ENCODE results near the gene GSTO2.

DNA sequence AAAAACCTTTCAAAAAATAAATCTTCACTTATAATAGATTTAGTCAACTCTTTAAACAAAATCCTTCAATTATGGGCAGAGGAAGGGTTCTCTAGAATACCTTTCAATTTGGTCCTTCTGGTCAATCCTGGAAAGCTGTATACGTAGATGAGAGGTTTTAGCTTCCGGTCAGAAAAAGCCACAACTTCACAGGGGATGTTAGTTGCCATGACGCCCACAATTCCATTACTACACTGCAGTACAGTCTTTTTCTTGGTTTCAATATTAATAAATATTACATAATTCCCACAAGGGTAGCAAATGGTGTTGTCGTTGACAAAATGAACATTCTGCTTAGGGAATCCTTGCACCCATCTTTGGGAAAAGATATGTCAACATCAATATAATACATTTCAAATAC lies 38.5 kb upstream of the GSTO2 start:
- TF ChIP-seq, protein P1, sequence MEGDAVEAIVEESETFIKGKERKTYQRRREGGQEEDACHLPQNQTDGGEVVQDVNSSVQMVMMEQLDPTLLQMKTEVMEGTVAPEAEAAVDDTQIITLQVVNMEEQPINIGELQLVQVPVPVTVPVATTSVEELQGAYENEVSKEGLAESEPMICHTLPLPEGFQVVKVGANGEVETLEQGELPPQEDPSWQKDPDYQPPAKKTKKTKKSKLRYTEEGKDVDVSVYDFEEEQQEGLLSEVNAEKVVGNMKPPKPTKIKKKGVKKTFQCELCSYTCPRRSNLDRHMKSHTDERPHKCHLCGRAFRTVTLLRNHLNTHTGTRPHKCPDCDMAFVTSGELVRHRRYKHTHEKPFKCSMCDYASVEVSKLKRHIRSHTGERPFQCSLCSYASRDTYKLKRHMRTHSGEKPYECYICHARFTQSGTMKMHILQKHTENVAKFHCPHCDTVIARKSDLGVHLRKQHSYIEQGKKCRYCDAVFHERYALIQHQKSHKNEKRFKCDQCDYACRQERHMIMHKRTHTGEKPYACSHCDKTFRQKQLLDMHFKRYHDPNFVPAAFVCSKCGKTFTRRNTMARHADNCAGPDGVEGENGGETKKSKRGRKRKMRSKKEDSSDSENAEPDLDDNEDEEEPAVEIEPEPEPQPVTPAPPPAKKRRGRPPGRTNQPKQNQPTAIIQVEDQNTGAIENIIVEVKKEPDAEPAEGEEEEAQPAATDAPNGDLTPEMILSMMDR (conservative IDR thresholded peaks at IDR 0.05 in 1 of 2, IDR thresholded peaks at IDR 0.05 in 1 of 2; ENCODE audit: low read depth in 1 of 2, low read length in 2 of 2), result no peak
- no peak for TF ChIP-seq EZH2 (IDR thresholded peaks at IDR 0.05; ENCODE audit: low read length, missing control alignments)

All from fibroblast of lung (primary cell).